GM18505 (cell line): ENCODE measurements around the gene TMED10.
"Not testable (repeated sequence)": the region's sequence is repeated elsewhere in the genome, so short reads cannot be mapped to it uniquely, and the experiment has no call there.

Source experiments
- ATAC-seq: cut with Tn5 transposase; IDR thresholded peaks from one replicate; pipeline ENCODE4 v1.9.1; 2021; ENCODE audit not compliant: unreplicated experiment
- POLR2A ChIP-seq: IDR thresholded peaks from 4 replicates; pipeline ENCODE4 v1.6.1; 2011; ENCODE audit warnings: borderline replicate concordance; ENCODE audit not compliant: insufficient read depth, insufficient read length; ENCODE audit errors: extremely low read depth

Gene TMED10

DNA sequence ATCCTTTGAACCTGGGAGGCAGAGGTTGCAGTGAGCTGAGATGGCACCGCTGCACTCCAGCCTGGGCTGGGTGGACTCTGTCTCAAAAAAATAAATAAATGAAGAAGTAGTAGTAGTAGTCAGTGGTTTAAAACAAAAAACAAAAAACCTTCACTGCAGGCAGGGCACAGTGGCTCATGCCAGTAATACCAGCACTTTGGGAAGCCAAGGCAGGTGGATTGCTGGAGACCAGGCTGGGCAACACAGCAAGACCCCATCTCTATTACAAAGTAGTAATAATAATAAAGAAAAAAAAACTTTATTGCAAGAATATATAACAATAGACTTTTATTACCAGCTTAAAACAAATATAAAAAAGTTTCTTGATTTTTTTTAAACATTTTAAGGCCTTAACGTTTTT lies 35.8 kb downstream of the TMED10 start:
- TF ChIP-seq POLR2A, result no peak
- ATAC-seq, result no peak

DNA sequence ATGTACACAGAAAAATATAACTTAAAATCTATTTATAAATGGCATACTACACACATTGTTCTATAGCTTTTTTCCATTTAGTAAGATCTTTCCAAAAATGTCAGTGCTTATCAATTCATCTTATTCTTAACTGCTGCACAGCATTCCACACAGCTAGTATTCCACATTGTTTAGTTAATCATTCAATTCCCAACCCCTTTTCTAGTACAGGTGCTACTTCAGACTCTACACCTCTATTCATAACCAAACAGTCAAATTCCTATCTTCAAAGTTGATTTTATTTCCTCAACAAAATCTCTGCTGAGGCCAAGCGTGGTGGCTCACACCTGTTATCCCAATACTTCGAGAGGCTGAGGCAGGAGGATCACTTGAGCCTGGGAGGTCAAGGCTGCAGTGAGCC lies 37.2 kb downstream of the TMED10 start:
- no peak for TF ChIP-seq POLR2A
- no peak for ATAC-seq

DNA sequence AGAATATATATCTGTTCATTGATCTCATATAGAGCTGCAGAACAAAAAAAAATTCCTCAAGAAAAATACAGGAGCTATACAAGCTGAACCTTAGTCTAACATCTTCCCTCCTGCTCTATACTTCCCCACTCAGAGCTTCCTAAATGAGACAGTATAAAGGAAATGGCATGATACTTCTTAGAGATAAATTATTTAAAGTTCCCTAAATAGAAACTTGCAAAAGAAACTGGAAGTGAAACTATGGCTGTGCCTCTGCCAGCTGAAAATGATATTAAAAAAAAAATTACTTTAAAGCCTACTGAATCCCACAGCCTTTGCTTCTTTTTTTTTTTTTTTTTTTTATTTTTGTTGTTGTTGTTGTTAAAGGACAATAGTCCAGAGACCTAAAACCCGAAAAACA lies 37.9 kb downstream of the TMED10 start:
- no peak for TF ChIP-seq POLR2A

DNA sequence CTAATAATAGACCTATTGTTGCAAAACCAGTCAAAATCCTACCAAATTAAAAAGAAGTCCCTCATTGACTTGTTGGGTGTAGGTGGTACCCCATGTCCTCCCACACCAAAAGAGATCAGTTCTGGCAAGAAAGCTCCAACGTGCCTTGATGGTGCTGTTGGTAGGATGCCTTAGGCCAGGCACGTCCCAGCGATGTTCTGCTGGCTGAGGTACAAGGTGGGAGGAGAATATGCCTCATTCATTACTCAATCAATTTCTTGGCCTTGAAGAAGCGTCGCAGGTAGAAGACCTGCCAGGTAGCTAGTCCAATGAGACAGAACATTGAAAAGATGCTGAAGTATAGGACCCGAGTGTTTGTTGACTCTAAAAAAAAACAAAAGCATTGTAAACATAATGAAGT lies 41.8 kb downstream of the TMED10 start:
- no peak for TF ChIP-seq POLR2A
- no peak for ATAC-seq

More for the DNA sequence above, 37.9 kb downstream of the TMED10 start:
- no peak for ATAC-seq

DNA sequence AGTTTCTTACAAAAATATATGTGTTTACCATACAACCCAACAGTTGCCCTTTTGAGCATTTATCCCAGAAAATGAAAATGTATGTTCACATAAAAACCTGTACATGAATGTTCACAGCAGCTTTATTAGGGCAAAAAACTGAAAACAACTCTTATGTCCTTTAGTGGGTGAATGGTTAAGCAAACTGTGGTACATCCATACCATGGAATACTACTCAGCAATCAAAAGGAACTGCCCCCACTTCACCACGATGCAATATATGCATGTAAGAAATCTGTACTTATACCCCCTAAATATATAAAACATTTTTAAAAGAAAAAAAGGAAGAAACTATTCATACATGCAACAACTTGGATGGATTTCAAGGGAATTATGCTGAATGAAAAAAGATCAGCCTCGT lies 42.8 kb downstream of the TMED10 start:
- TF ChIP-seq POLR2A, result no peak
- ATAC-seq, result no peak

DNA sequence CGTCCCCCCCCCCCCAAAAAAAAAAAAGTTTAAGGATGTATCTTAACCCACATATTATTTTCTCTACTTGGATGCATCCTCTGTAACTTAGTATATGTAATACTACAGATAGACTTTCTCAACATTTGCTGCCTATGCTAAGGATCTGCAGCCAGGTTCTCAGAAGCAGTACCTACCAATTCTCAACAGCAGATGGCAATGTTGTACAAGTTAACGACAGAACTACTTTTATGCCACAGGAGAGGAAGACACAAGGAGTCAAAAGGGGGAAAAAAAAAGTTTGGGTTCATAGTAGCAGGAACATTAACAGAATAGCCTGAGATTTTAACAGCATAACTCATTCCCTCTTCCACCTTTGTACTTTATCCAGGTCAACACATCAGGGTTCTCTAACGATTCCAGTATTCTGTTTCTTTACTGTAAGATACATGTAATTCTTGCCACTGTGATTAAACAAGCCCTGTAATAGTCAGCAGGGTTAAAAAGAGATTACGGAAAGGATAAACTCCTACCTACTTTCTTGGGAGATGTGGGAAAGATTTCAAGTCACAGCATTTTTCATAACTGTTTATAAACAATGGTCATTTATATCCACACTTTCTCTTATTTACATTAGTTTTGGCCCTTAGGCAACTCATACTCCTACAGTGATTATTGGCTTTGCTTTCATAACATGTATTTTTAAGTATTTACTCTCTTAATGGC lies 43.9 kb downstream of the TMED10 start:
- no peak for TF ChIP-seq POLR2A
- no peak for ATAC-seq

DNA sequence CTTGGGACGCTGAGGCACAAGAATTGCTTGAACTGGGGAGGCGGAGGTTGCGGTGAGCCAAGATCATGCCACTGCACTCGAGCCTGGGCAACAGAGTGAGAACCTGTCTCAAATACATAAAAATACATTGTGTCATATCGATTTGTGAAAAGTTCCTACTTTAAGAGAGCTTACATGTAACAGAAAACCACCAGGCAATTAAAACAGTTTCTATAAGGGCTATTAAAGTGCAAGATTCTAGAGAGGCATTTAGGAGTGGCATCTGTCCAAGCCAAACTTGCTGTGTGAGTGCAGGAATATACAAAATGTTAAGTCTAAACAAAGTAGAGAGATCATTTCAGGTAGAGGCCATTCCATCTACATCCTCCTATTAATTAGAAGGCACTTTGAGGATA lies 47.8 kb downstream of the TMED10 start:
- TF ChIP-seq POLR2A, result no peak
- no peak for ATAC-seq

DNA sequence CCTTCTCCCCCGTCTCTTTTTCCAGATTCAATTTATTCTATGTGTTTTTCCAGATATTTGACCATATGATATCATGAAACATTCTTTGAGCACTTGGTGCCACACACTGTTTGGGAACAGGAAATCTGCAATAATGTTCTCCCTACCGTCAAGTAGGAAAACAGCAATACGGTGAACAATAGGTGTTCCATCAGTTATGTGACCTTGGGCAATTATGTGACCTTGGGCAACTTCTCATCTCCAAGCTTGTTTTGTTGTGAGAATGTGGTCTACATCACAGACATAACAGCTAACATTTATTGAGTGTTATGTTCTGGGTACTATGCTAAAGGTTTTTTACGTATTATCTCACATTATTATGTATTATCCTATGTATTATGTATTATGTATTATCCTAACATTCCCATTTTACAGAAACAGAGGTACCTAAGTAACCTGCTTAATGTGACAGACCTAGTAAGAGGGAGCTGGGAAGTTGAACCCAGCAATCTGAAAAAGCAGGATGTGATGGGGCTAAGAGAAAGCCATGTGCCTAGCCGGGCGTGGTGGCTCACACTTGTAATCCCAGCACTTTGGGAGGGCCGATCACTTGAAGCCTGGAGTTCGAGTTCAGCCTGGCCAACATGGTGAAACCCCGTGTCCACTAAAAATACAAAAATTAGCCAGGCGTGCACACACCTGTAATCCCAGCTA lies 48.4 kb downstream of the TMED10 start:
- no peak for TF ChIP-seq POLR2A
- no peak for ATAC-seq

DNA sequence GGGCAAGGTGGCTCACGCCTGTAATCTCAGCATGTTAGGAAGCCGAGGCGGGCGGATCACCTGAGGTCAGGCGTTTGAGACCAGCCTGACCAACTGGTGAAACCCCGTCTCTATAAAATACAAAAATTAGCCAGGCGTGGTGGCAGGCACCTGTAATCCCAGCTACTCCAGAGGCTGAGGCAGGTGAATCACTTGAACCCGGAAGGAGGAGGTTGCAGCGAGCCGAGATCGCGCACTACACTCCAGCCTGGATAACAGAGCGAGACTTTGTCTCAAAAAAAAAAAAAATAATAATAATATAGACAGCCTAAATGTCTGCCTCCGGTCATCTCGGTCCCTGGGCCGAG lies 49.0 kb downstream of the TMED10 start:
- not testable (repeated sequence) for ATAC-seq

DNA sequence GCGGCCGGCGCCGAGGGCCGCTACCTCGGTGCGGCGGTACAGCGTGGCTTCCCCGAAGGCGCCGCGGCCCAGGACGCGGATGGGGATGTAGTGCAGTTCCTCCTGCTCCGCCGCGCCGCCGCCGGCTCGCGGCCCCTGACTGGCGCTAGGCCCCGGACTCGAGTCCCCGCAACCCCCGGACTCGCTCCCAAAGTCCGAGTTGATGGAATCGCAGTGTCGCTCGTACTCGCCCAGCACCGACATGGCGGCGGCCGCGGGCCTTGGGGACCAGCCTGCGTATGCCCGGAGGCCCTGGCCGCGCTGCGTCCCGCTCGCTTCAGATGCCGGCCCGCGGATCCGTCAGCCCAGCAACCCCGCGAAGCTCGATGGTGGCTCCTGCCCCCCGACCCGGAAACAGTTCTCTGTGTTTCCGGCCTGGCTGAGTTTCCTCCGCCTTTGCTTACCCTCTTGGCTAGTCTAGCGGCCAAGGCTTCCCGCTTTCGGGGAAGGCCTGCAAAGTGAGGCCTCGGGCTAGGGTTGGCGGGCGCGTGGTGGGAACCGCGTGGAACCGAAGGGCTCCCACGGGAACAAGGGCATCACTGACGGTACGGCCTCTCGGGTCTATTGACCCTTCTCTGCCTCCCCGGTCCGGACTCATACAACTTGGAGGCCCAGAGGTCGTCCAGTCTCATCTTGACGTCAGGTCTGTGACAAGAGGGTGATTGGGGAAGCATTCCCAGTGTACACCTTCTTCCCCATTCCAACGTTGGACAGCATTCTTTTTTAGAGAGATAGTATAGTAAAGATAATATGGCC lies 49.5 kb downstream of the TMED10 start, which contains the start of gene NEK9:
TSS of gene NEK9 (minus strand) at position 370 of the 795 bp plus-strand sequence. CDS start at position 243, 127 bp downstream.
- TF ChIP-seq POLR2A, result peak; percentile 93
- peak; percentile 82 for ATAC-seq

DNA sequence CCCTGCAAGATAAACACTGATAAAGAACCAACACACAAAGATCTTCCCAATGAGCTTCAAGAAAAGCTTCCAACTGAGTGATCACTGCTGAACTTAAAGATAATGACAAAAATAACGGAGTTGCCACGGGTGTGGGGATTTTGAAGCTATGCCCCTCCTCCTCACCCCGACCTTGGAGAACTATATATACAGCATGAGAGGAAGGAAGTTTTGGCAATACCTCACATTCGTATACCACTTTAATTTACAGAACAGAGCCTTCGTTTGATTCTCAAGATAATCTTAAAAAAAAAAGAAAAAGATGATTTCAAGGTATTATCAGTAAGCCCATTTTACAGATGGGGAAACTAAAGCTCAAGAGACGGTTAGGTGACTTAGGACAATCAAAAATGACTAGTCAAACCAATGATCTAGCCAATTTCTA lies 50.3 kb downstream of the TMED10 start:
- ATAC-seq, result no peak
- TF ChIP-seq POLR2A, result no peak

DNA sequence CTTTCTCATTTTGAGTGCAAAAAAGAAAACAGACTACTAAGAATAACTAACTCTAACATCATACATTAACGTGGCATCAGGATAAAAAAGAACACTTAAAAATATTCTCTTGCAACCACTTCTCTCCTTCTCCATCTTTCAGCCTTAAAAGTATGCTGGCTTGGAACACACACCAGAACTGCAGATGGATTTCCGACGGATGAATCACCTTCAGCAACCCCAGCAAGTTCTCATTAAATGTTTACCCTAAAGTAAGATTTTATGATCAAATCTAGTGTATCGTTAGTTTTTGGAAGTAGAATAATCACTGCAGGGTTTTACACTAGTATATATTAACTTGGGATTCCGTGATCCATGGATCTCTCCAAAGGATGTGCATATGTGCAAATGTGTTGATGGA lies 50.8 kb downstream of the TMED10 start:
- no peak for ATAC-seq
- no peak for TF ChIP-seq POLR2A

DNA sequence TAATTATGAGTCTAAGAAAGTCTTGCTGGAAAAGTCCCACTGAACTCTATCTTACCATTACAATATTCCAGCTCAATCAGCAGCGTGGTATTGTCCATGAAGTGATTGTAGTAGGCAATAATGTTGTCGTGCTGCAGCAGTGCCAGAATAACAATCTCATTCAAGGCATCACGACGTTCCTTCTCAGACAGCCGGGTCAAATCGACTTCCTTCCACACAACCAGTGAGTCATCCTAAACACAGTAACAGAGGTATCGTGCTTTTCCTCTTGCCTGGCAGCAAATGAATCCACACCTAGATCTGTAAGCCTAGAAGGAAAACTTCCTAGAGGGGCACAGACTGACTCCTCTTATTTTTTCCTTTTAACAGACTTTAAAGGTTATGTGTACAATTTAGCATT lies 52.4 kb downstream of the TMED10 start:
- ATAC-seq, result no peak

DNA sequence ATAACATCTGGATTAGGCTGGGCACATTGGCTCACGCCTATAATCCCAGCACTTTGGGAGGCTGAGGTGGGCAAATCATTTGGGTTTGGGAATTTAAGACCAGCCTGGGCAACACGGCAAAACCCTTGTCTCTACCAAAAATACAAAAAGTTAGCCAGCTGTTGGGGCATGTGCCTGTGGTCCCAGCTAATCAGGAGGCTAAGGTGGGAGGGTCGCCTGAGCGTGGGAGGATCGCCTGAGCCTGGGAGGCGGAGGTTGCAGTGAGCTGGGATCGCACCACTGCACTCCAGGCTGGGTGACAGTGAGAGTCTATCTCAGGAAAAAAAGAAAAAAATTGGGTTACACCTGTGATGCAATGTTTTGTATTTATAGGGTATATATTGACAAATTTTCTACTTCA lies 54.9 kb downstream of the TMED10 start:
- TF ChIP-seq POLR2A, result no peak
- no peak for ATAC-seq

More for the DNA sequence above, 52.4 kb downstream of the TMED10 start:
- TF ChIP-seq POLR2A, result no peak
